Endothelial cell (in vitro differentiated cells): Measurements from ENCODE around the gene CREB5. TPM values are rescaled to one million over a fixed set of nuclear protein-coding genes. Genes with fewer than 3 reads are reported as not detected.

Source experiments
- DNase-seq: peaks from one replicate; pipeline ENCODE4 v3.0.0; 2021; ENCODE audit warnings: low spot score
- H3K27ac Mint-ChIP-seq: one replicate; pipeline ENCODE4 v1.8.0; 2021; ENCODE audit warnings: mixed read lengths, inconsistent platforms; ENCODE audit not compliant: unreplicated experiment
- H3K27me3 Mint-ChIP-seq: one replicate; pipeline ENCODE4 v1.8.0; 2021; ENCODE audit warnings: mild to moderate bottlenecking, moderate library complexity, mixed read lengths, inconsistent platforms; ENCODE audit not compliant: unreplicated experiment
- H3K36me3 Mint-ChIP-seq: one replicate; pipeline ENCODE4 v1.8.0; 2021; ENCODE audit warnings: mild to moderate bottlenecking, low read depth, mixed read lengths, inconsistent platforms; ENCODE audit not compliant: unreplicated experiment
- H3K4me1 Mint-ChIP-seq: one replicate; pipeline ENCODE4 v1.8.0; 2021; ENCODE audit warnings: mild to moderate bottlenecking, mixed read lengths, inconsistent platforms; ENCODE audit not compliant: unreplicated experiment
- H3K4me3 Mint-ChIP-seq: one replicate; pipeline ENCODE4 v1.8.0; 2021; ENCODE audit warnings: mild to moderate bottlenecking, mixed read lengths, inconsistent platforms; ENCODE audit not compliant: unreplicated experiment
- H3K9me3 Mint-ChIP-seq: one replicate; pipeline ENCODE4 v1.8.0; 2021; ENCODE audit warnings: mixed read lengths, inconsistent platforms; ENCODE audit not compliant: unreplicated experiment
- CTCF ChIP-seq: fragments of 200-600 bp; sonication (generic); IDR thresholded peaks from one replicate; pipeline ENCODE4 v1.5.0; 2021; ENCODE audit warnings: antibody characterized with exemption; ENCODE audit not compliant: unreplicated experiment
- total RNA-seq: library from RNA; stranded (reverse); fragmentation: NEBNext Ultra II Directional; extraction: Animal tissue kit (Norgen Biotek cat#: 25700); gene quantifications from one replicate; pipeline ENCODE4 v1.2.1, GENCODE V29; 2021; ENCODE audit not compliant: unreplicated experiment

The CREB5 gene
- total RNA-seq, 1 donor from 2014 or later = 5.6 TPM

GRCh38 chr7:28758186-28758585 lies 345.9 kb downstream of the CREB5 start:
- Mint-ChIP-seq H3K4me3 (no peak overlapping the region), H3K36me3 (no peaks in the 10 kb centered on the region), H3K27ac (no peak overlapping the region), H3K9me3 (no peaks in the 10 kb centered on the region), H3K27me3 (no peaks in the 10 kb centered on the region), H3K4me1 (peaks cover 7% of the 10 kb centered on the region)
- DNase-seq = no peak
- TF ChIP-seq CTCF = no peak

DNA sequence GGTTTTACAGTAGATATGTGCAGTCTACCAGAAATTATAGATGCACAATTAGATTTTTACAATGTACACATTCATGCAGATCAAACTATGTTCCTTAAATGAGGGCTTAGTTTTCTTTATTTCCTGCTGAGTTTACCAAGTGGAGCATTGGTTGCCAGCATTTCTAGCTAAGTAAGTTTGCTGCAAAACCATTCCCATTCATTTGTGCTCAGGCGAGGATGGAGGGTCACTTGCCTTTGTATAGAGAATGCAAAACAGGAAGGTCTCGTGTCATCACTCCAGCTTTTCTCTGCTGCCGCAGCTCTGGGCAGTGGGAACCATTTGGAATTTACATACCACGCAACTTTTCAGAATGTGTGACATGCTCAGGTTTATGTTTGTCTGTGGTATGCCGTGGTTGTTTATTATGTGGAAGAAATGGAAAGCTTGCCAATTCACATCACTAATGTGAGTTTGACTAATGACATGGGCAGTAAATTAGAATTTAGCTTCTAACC lies 347.2 kb downstream of the CREB5 start:
- H3K36me3 Mint-ChIP-seq = no peaks in the 10 kb centered on the region
- H3K4me3 Mint-ChIP-seq = no peak overlapping the region
- TF ChIP-seq CTCF = no peak
- no peak for DNase-seq
- no peak overlapping the region for H3K27ac Mint-ChIP-seq
- peaks cover 7% of the 10 kb centered on the region for H3K4me1 Mint-ChIP-seq
- H3K27me3 Mint-ChIP-seq = no peaks in the 10 kb centered on the region
- H3K9me3 Mint-ChIP-seq = no peaks in the 10 kb centered on the region

DNA sequence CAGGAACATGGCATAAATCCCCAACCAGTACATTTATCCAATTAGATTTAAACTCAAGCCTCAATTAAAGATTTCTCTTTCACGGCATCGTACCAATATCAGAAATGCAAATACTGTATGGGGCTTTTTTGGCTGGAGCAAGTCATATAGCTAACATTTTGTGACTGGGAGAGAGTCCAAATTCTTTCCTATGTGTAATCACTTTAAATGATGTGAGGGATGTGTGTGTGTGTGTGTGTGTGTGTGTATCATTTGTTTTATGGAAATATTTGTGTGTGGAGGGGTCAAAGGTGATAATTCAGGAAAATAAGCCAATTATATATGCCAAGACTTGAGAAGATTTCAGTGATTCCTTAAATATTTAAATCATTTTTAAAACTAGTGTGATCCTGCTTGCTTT lies 349.2 kb downstream of the CREB5 start:
- no peak for TF ChIP-seq CTCF
- no peak for DNase-seq
- Mint-ChIP-seq H3K27ac (no peak overlapping the region), H3K4me1 (peaks cover 7% of the 10 kb centered on the region), H3K4me3 (no peak overlapping the region), H3K36me3 (no peaks in the 10 kb centered on the region), H3K9me3 (no peaks in the 10 kb centered on the region), H3K27me3 (peaks cover 2% of the 10 kb centered on the region)

DNA sequence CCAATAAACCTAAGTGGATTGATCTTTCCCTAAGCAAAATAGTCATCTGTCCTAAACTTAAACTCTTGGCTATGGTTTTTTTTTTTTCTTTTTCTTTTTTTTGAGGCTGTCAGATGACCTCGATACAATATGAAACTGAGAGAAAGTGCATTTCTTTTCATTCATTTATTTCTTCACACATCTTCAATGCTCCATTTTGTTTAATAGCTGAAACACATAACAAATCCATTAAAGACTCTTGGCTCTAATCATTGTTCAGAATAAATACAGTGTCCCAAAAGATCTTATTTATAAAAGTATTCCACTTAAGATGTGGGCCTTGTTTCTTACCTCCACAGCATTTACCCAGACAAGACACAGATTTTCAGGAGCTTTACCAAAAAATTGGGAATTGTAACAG lies 350.3 kb downstream of the CREB5 start:
- Mint-ChIP-seq H3K4me1 (peaks cover 7% of the 10 kb centered on the region), H3K9me3 (no peaks in the 10 kb centered on the region), H3K4me3 (no peak overlapping the region), H3K27me3 (peaks cover 2% of the 10 kb centered on the region), H3K27ac (no peak overlapping the region), H3K36me3 (no peaks in the 10 kb centered on the region)
- no peak for DNase-seq
- no peak for TF ChIP-seq CTCF

DNA sequence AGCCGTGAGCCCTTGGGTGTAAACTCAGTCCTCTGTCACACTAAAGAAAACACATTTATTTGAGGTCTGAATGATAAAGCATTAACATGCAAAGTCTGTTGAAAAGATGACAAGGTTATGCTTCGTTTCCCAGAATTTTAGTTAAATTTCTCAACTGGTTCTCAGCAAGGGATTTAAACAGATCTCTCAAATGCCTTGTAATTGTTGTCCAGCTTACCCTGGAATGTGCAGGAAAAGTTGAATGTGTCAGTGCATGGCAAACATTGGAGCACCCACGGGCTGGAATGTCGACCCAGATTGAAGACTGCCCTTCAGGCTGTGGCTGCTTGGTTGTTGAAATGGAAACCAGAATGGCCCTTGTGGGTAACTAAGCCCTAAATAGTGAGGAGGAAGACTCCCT lies 354.0 kb downstream of the CREB5 start:
- no peak for DNase-seq
- H3K27me3 Mint-ChIP-seq = peaks cover 2% of the 10 kb centered on the region
- no peaks in the 10 kb centered on the region for H3K36me3 Mint-ChIP-seq
- H3K4me3 Mint-ChIP-seq = no peak overlapping the region
- H3K27ac Mint-ChIP-seq = no peak overlapping the region
- no peaks in the 10 kb centered on the region for H3K9me3 Mint-ChIP-seq
- H3K4me1 Mint-ChIP-seq = no peaks in the 10 kb centered on the region
- TF ChIP-seq CTCF = no peak
